COLO829 (cell line): ENCODE results near the gene COLEC12.
"Not testable (repeated sequence)": the region's sequence is repeated elsewhere in the genome, so short reads cannot be mapped to it uniquely, and the experiment has no call there.

Experiments used
- DNase-seq: peaks from one replicate; pipeline ENCODE4 v3.0.0; 2012; ENCODE audit warnings: low spot score

Gene COLEC12

GRCh38 chr18:320155-320554 lies 180.3 kb downstream of the COLEC12 start:
- no peak for DNase-seq

- no peak for DNase-seq
These were observed 180.8 kb downstream of the COLEC12 start for GRCh38 chr18:319720-320119.

- no peak for DNase-seq
These were observed 181.7 kb downstream of the COLEC12 start for GRCh38 chr18:318791-319291.

- no peak for DNase-seq
These were observed 182.9 kb downstream of the COLEC12 start for GRCh38 chr18:317618-318017.

- no peak for DNase-seq
These were observed 184.1 kb downstream of the COLEC12 start for GRCh38 chr18:316393-316792.

GRCh38 chr18:313931-314330 lies 186.6 kb downstream of the COLEC12 start:
- peak; percentile 29 for DNase-seq

GRCh38 chr18:312415-312814 lies 188.1 kb downstream of the COLEC12 start:
- no peak for DNase-seq

GRCh38 chr18:310042-310441 lies 190.5 kb downstream of the COLEC12 start:
- no peak for DNase-seq

- DNase-seq: not testable (repeated sequence)
These were observed 192.4 kb downstream of the COLEC12 start for GRCh38 chr18:308086-308485.

- DNase-seq: no peak
These were observed 193.8 kb downstream of the COLEC12 start for GRCh38 chr18:306608-307255.

- DNase-seq: no peak
These were observed 195.4 kb downstream of the COLEC12 start for GRCh38 chr18:305003-305501.

GRCh38 chr18:303607-304006 lies 196.9 kb downstream of the COLEC12 start:
- no peak for DNase-seq

GRCh38 chr18:303011-303410 lies 197.5 kb downstream of the COLEC12 start:
- no peak for DNase-seq

GRCh38 chr18:302097-302496 lies 198.4 kb downstream of the COLEC12 start:
- DNase-seq: no peak

GRCh38 chr18:297936-298335 lies 202.6 kb downstream of the COLEC12 start:
- no peak for DNase-seq

- DNase-seq: no peak
These were observed 204.6 kb downstream of the COLEC12 start for GRCh38 chr18:295756-296490.

- no peak for DNase-seq
These were observed 205.9 kb downstream of the COLEC12 start for GRCh38 chr18:294566-294965.

- no peak for DNase-seq
These were observed 207.0 kb downstream of the COLEC12 start for GRCh38 chr18:293536-293935.

- DNase-seq: no peak
These were observed 208.2 kb downstream of the COLEC12 start for GRCh38 chr18:292271-292670.

GRCh38 chr18:289970-290369 lies 210.5 kb downstream of the COLEC12 start:
- not testable (repeated sequence) for DNase-seq

GRCh38 chr18:289026-289425 lies 211.5 kb downstream of the COLEC12 start:
- no peak for DNase-seq

GRCh38 chr18:286515-287310 lies 213.8 kb downstream of the COLEC12 start:
- DNase-seq: peak; percentile 14

- no peak for DNase-seq
These were observed 214.7 kb downstream of the COLEC12 start for GRCh38 chr18:285817-286216.
